Trophoblast cell (in vitro differentiated cells and primary cell): ENCODE measurements around the gene HECW1.
A peak's percentile ranks its signal among the peaks of the same experiment; 100 is the strongest.
"Not testable (repeated sequence)": the region's sequence is repeated elsewhere in the genome, so short reads cannot be mapped to it uniquely, and the experiment has no call there.

ENCODE experiments used
- DNase-seq, 2 donors: peaks; one replicate each; pipeline ENCODE4 v3.0.0-alpha.2; 2016
- H2AFZ ChIP-seq: 2 replicates; pipeline ENCODE4 v1.6.1; 2013; ENCODE audit warnings: low read length, moderate library complexity, mild to moderate bottlenecking; ENCODE audit not compliant: insufficient read depth, poor library complexity
- H2AK5ac ChIP-seq: 2 replicates; pipeline ENCODE4 v1.6.1; 2013; ENCODE audit warnings: mild to moderate bottlenecking, low read length
- H2BK120ac ChIP-seq: 2 replicates; pipeline ENCODE4 v1.6.1; 2013; ENCODE audit warnings: low read length, mild to moderate bottlenecking, moderate library complexity; ENCODE audit not compliant: insufficient read depth, poor library complexity
- H2BK12ac ChIP-seq: 2 replicates; pipeline ENCODE4 v1.6.1; 2013; ENCODE audit warnings: mild to moderate bottlenecking, low read length, moderate library complexity
- H2BK5ac ChIP-seq: 2 replicates; pipeline ENCODE4 v1.6.1; 2013; ENCODE audit warnings: low read length, low read depth, moderate library complexity, mild to moderate bottlenecking; ENCODE audit not compliant: poor library complexity
- H3K14ac ChIP-seq: 2 replicates; pipeline ENCODE4 v1.6.1; 2013; ENCODE audit warnings: mild to moderate bottlenecking, low read length
- H3K18ac ChIP-seq: 2 replicates; pipeline ENCODE4 v1.6.1; 2013; ENCODE audit warnings: mild to moderate bottlenecking, low read length
- H3K23ac ChIP-seq: 2 replicates; pipeline ENCODE4 v1.6.1; 2013; ENCODE audit warnings: low read length
- H3K27ac ChIP-seq: 2 replicates; pipeline ENCODE4 v1.5.1; 2013; ENCODE audit warnings: low read depth, mild to moderate bottlenecking, inconsistent platforms, low read length, moderate library complexity
- H3K27me3 ChIP-seq: 2 replicates; pipeline ENCODE4 v1.6.1; 2013; ENCODE audit warnings: inconsistent platforms, mild to moderate bottlenecking, low read length, moderate library complexity; ENCODE audit not compliant: insufficient read depth
- H3K36me3 ChIP-seq, 2 experiments: 1 replicate in 1 of 2; 2 replicates in 1 of 2; pipeline ENCODE4 v1.6.1; 2013; ENCODE audit warnings: low read length in 2 of 2, mild to moderate bottlenecking in 2 of 2, moderate library complexity in 1 of 2; ENCODE audit not compliant: insufficient read depth in 2 of 2, control insufficient read depth in 1 of 2
- H3K4ac ChIP-seq: 2 replicates; pipeline ENCODE4 v1.6.1; 2013; ENCODE audit warnings: low read depth, mild to moderate bottlenecking, low read length, moderate library complexity
- H3K4me1 ChIP-seq, 2 experiments: 1 replicate in 1 of 2; 2 replicates in 1 of 2; pipeline ENCODE4 v1.6.1; 2013; ENCODE audit warnings: low read length in 2 of 2, mild to moderate bottlenecking in 2 of 2, moderate library complexity in 1 of 2; ENCODE audit not compliant: insufficient read depth in 2 of 2, control insufficient read depth in 1 of 2
- H3K4me2 ChIP-seq: 2 replicates; pipeline ENCODE4 v1.6.1; 2013; ENCODE audit warnings: inconsistent platforms, mild to moderate bottlenecking, low read length, moderate library complexity
- H3K4me3 ChIP-seq: 2 replicates; pipeline ENCODE4 v1.5.1; 2013; ENCODE audit warnings: mild to moderate bottlenecking, low read depth, low read length, inconsistent platforms
- H3K79me1 ChIP-seq: one replicate; pipeline ENCODE4 v1.6.1; 2013; ENCODE audit warnings: low read length
- H3K79me2 ChIP-seq: 2 replicates; pipeline ENCODE4 v1.6.1; 2013; ENCODE audit warnings: low read length, mild to moderate bottlenecking; ENCODE audit not compliant: control insufficient read depth, insufficient read depth, poor library complexity
- H3K9ac ChIP-seq: 2 replicates; pipeline ENCODE4 v1.6.1; 2013; ENCODE audit warnings: mild to moderate bottlenecking, low read length
- H3K9me3 ChIP-seq: 2 replicates; pipeline ENCODE4 v1.6.1; 2013; ENCODE audit warnings: low read depth, mild to moderate bottlenecking, control low read depth, inconsistent platforms, low read length; ENCODE audit not compliant: insufficient read depth
- H4K12ac ChIP-seq: 2 replicates; pipeline ENCODE4 v1.6.1; 2013; ENCODE audit warnings: low read depth, mild to moderate bottlenecking, low read length, moderate library complexity
- H4K8ac ChIP-seq: 2 replicates; pipeline ENCODE4 v1.6.1; 2013; ENCODE audit warnings: low read depth, mild to moderate bottlenecking, low read length, moderate library complexity
- H4K91ac ChIP-seq: one replicate; pipeline ENCODE4 v1.6.1; 2013; ENCODE audit warnings: low read depth, mild to moderate bottlenecking, low read length, moderate library complexity
- WGBS: extraction: QIAGEN DNeasy Blood & Tissue Kit; methylation state at CpG from one replicate; pipeline ENCODE4 v1.1.7; 2013; ENCODE audit warnings: missing lambda C conversion rate; ENCODE audit not compliant: insufficient read length, insufficient coverage; ENCODE audit errors: extremely low coverage; 5-methylcytosine and 5-hydroxymethylcytosine counted together

HECW1 gene

GRCh38 chr7:43218901-43219300 lies 106.5 kb downstream of the HECW1 start:
- not testable (repeated sequence) for H3K23ac ChIP-seq, H2BK120ac ChIP-seq, H3K9me3 ChIP-seq, H3K27me3 ChIP-seq, H3K14ac ChIP-seq, H4K91ac ChIP-seq, H3K79me1 ChIP-seq, H3K4me1 ChIP-seq, H4K12ac ChIP-seq, H2BK5ac ChIP-seq, H3K4me3 ChIP-seq, H3K18ac ChIP-seq, DNase-seq, H3K27ac ChIP-seq, H2AFZ ChIP-seq, H3K36me3 ChIP-seq, H2BK12ac ChIP-seq, H2AK5ac ChIP-seq, H4K8ac ChIP-seq, H3K79me2 ChIP-seq, H3K4ac ChIP-seq, H3K4me2 ChIP-seq, H3K9ac ChIP-seq
- WGBS = no CpG with 5 or more reads among the region's 4 CpGs

- peak in 1 of 2 donors; percentile 4 for DNase-seq
- H2BK5ac ChIP-seq = no peak overlapping the region
- no peak overlapping the region for H3K4me2 ChIP-seq
- no peak overlapping the region for H2AK5ac ChIP-seq
- H3K9ac ChIP-seq = no peak overlapping the region
- H3K79me2 ChIP-seq = no peaks in the 10 kb centered on the region
- no peak overlapping the region for H4K12ac ChIP-seq
- H3K23ac ChIP-seq = no peak overlapping the region
- H3K27ac ChIP-seq = no peak overlapping the region
- no peak overlapping the region for H4K8ac ChIP-seq
- no peak overlapping the region for H2BK120ac ChIP-seq
- no peaks in the 10 kb centered on the region for H3K79me1 ChIP-seq
- H4K91ac ChIP-seq = no peak overlapping the region
- H3K27me3 ChIP-seq = no peaks in the 10 kb centered on the region
- H3K4ac ChIP-seq = no peak overlapping the region
- no CpG with 5 or more reads among the region's 6 CpGs for WGBS
- no peak overlapping the region for H3K18ac ChIP-seq
- no peak overlapping the region for H3K4me3 ChIP-seq
- H2AFZ ChIP-seq = no peak overlapping the region
- no peak overlapping the region for H2BK12ac ChIP-seq
- H3K9me3 ChIP-seq = no peaks in the 10 kb centered on the region
- no peaks in the 10 kb centered on the region for H3K4me1 ChIP-seq
- H3K36me3 ChIP-seq = no peaks in the 10 kb centered on the region
- H3K14ac ChIP-seq = no peak overlapping the region
Measured at GRCh38 chr7:43220250-43220649, 107.8 kb downstream of the HECW1 start.

GRCh38 chr7:43220742-43221141 lies 108.3 kb downstream of the HECW1 start:
- Histone ChIP-seq H3K36me3 (no peaks in the 10 kb centered on the region), H3K4me3 (no peak overlapping the region), H4K12ac (no peak overlapping the region), H2AK5ac (no peak overlapping the region), H2BK12ac (no peak overlapping the region), H2BK120ac (no peak overlapping the region), H3K27me3 (no peaks in the 10 kb centered on the region), H2AFZ (no peak overlapping the region), H3K79me2 (no peaks in the 10 kb centered on the region), H2BK5ac (no peak overlapping the region), H3K9ac (no peak overlapping the region), H4K91ac (no peak overlapping the region), H3K23ac (no peak overlapping the region), H3K4me2 (no peak overlapping the region), H3K14ac (no peak overlapping the region), H3K18ac (no peak overlapping the region), H3K79me1 (no peaks in the 10 kb centered on the region), H3K9me3 (no peaks in the 10 kb centered on the region), H4K8ac (no peak overlapping the region), H3K4ac (no peak overlapping the region), H3K4me1 (no peaks in the 10 kb centered on the region), H3K27ac (no peak overlapping the region)
- no peak for DNase-seq

GRCh38 chr7:43229801-43230200 lies 117.4 kb downstream of the HECW1 start:
- H3K18ac ChIP-seq = no peak overlapping the region
- no peak overlapping the region for H3K9ac ChIP-seq
- H4K91ac ChIP-seq = no peak overlapping the region
- no peak overlapping the region for H4K12ac ChIP-seq
- H3K79me2 ChIP-seq = no peaks in the 10 kb centered on the region
- no peak overlapping the region for H3K4ac ChIP-seq
- no peaks in the 10 kb centered on the region for H3K9me3 ChIP-seq
- H2AFZ ChIP-seq = no peak overlapping the region
- no peaks in the 10 kb centered on the region for H3K27me3 ChIP-seq
- no peak overlapping the region for H3K27ac ChIP-seq
- no peak overlapping the region for H2BK120ac ChIP-seq
- no peak overlapping the region for H3K23ac ChIP-seq
- no peak for DNase-seq
- H2BK12ac ChIP-seq = no peak overlapping the region
- H3K14ac ChIP-seq = no peak overlapping the region
- H3K79me1 ChIP-seq = no peaks in the 10 kb centered on the region
- no CpG with 5 or more reads among the region's 5 CpGs for WGBS
- no peaks in the 10 kb centered on the region for H3K36me3 ChIP-seq
- no peak overlapping the region for H2AK5ac ChIP-seq
- no peak overlapping the region for H3K4me3 ChIP-seq
- no peak overlapping the region for H4K8ac ChIP-seq
- H3K4me1 ChIP-seq = no peaks in the 10 kb centered on the region
- H3K4me2 ChIP-seq = no peak overlapping the region
- no peak overlapping the region for H2BK5ac ChIP-seq
